Activated CD4-positive, alpha-beta T cell treated with anti-CD3 and anti-CD28 coated beads, Interleukin-2, amount 50 U/mL, for 1 hour (primary cell): ENCODE measurements around the gene KNCN.

Source experiments
- DNase-seq: peaks from one replicate; pipeline ENCODE4 v3.0.0-alpha.2; 2020

Gene KNCN

GRCh38 chr1:46543761-46544560 is 7.5 kb downstream of the KNCN start:
- no peak for DNase-seq

DNA sequence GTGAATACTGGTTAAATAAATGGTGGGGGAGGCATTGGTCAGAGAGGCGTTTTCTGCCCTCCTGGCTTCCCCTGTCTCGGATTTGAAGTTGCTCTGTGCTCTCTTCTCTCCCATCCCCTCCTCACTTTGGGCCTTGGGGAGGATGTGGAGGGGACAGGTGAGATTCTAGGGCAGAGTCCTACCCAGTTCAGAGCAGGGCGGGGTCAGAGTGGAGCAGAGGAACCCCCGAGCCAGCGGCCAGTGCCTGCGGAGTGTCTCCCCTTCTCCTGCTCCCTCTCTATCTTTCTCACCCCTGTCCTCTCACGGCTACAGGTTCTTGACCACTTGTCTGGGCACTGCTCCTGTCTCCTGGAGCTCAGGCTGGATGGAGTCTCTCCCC is 8.1 kb downstream of the KNCN start:
- DNase-seq: no peak

DNA sequence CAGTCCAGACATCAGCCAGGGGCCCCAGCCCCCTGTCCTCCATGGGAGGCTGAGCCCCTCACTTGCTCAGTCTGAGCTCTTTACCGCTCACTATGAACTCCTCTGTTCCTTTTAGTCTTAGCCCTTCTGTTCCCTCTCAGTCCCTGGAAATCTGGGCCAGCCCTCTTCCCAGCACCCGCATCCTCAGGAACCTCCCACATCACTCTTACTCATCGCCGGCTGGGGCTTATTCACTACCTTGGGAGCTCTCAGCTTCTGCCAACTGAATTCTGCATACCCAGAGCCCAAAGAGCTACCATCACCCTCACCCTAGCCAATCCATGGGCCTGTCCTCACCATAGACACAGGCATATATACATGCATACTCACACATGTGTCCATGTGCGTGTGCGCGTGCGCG is 11.5 kb downstream of the KNCN start:
- no peak for DNase-seq

DNA sequence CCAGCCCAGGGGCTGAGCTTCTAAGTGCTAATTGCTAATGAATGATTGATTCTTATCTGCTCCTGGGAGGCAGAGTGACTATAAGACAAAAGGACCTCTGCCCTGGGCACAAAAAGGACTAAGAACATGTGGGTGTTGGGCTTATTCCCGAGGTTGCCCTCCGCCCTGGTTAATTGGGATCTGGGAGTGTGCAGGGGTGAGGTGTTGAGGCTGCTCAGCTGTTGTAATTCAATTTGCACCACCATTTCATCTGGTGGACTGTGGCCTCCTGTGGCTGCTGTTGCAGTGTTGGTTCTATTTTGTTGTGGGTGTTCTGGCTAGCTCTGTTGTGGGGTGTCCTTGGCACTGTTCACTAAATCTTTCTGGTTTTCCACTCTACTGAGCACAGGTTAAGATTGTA is 13.3 kb downstream of the KNCN start:
- no peak for DNase-seq

GRCh38 chr1:46537651-46538050 is 13.8 kb downstream of the KNCN start:
- DNase-seq: no peak

DNA sequence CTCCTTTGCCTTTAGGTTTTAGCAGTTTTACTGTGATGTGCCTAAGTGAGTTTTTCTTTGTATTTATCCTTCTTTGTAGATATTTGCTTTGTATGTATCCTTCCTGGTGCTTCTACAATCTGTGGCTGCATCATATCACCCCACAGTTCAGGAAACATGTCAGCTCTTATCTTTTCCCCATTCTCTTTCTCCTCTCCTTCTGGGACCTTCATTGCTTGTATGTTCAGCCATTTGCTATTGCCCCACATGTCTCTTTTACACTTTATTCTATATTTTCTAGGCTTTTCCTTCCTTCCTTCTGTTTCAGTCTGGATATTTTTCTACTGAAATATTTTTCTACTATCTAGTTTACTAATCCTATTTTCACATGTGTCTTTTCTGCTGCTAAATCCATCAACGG is 14.9 kb downstream of the KNCN start:
- DNase-seq: no peak

- DNase-seq: peak; percentile 8
Measured at GRCh38 chr1:46535063-46535462, 16.4 kb downstream of the KNCN start.

- DNase-seq: peak; percentile 52
Measured at GRCh38 chr1:46533179-46533864, 18.1 kb downstream of the KNCN start.

GRCh38 chr1:46532498-46533178 is 18.8 kb downstream of the KNCN start:
- DNase-seq: peak; percentile 66

GRCh38 chr1:46532095-46532494 is 19.4 kb downstream of the KNCN start:
- DNase-seq: no peak

GRCh38 chr1:46530791-46531409 is 20.5 kb downstream of the KNCN start:
- no peak for DNase-seq

GRCh38 chr1:46530311-46530710 is 21.1 kb downstream of the KNCN start:
- no peak for DNase-seq

GRCh38 chr1:46529031-46529630 is 22.3 kb downstream of the KNCN start:
- no peak for DNase-seq

GRCh38 chr1:46528297-46528955 is 23.0 kb downstream of the KNCN start:
- no peak for DNase-seq

DNA sequence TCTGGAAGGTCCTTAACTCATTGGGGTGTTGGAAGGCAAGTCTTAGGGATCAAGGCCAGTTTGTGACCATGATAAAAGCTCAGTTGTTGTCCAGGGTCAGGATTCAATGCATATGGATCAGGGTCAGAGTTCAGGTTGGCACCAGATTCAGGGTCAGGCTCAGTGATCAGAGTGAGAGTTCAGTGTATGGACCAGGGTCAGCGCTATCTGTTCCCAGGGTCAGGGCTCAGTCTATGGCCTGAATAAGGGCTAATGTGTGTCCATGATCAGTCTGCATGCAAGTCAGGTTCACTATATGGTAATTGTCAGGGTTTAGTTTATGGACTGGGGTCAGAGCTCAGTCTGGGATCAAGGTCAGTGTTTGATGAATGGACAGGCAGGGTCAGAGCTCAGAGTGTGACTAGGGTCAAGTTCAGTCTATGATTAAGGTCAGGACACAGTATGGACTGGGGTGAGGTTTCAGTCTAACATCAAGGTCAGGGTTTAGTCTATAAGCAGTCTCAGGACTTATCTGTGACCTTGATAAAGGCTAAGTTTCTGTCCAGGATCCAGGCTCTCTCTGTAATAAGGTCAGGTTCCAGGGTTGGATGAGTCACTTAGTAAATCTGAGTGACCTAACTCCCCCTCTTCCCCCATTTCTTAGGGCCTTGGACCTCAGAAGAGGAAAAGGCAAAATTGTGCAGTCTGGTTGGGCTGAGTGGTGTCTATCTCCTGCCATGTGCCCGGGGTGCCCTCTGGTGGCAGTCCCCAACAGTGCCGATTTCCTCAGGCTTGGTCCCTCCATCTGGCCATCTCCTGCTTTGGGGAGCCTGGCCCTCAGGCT is 23.8 kb downstream of the KNCN start:
- DNase-seq: peak; percentile 68

GRCh38 chr1:46526691-46527291 is 24.7 kb downstream of the KNCN start:
- DNase-seq: no peak

- DNase-seq: no peak
Measured at GRCh38 chr1:46526013-46526690, 25.3 kb downstream of the KNCN start.

DNA sequence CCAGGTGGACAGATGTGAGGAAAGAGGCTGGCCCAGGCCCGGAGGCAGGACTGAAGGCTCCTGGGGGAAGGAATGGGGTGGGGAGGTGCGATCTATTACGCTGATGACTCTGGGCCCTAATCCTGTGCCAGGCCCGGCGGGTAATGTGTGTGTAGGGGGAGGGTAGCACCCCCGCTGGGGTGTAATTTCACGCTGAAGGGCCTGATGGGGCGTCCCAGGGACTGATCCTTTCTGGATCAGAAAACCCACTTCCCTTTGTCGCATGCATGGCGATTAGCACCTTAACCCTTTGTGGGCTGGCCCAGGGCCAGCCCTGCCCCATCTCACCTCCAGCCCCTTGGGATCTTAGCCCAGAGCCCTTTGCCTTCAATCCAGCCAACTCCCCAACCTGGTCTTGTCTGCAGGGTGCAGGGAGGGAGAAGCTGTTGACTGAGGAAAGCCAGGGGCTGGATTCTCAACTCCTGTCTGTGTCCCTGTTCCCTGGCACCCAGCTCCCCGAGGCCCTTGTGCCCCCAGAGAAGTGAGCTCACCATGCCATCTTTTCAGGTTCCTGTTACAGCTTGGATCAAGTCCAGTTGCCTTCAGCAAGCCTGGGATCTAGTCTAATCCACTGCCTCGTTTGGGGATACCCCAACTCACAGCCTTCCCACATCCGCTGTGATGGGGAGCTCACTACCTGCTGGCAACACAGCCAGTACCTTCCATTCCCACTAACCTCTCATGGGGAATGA is 26.0 kb downstream of the KNCN start:
- no peak for DNase-seq

GRCh38 chr1:46524843-46525242 is 26.6 kb downstream of the KNCN start:
- DNase-seq: no peak
